Measurements from ENCODE around the gene GAS1.

The GAS1 gene, protein sequence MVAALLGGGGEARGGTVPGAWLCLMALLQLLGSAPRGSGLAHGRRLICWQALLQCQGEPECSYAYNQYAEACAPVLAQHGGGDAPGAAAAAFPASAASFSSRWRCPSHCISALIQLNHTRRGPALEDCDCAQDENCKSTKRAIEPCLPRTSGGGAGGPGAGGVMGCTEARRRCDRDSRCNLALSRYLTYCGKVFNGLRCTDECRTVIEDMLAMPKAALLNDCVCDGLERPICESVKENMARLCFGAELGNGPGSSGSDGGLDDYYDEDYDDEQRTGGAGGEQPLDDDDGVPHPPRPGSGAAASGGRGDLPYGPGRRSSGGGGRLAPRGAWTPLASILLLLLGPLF

DNA sequence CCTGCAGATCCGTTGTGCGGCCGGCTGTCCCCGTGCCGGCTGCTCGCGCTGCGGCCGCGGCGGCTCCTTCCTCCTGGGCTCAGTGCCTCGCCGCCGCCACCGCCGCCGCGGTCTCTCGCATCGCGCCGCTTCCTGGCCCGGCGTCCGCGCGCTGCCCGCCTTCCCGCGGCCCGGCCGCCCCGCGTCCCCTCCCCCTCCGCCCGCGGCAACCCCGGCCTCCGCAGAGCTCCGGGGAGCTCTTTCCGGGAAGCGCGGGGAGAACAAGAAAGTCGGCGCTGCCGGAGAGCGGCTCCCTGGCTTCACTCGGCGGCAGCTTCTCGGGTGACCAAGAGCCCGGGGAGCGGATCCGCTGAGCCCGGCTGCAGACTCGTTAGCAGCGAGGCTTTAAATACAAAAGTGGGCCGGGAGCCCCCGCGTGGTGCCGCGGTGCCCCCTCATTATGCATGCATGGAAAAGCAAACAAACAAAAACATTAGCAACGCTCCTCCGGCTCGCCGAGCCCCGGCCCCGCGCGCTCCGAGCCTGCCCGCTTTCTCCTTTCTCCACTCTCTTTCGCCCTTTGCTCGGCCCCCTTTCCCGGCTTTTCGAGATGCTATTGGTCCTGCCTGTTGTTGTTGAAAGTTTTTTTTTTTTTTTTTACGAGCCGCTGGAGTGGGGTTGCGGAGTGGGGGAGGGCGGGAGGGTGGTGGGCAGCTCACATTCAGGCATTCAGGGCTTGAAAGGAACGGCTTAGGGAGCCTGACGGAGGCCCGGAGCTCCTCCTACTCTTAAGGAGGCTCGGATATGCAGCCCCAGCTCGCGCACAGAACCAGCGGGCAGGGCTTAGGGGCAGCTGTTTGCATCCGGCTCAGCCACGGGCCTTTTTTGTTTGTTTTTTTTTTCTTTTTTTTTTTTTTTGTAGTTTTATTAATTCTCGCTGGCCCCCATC lies at the start of gene GAS1:
Gene GAS1, minus strand, starts transcription at position 361 of the 928 bp plus-strand sequence. CDS start 727 bp downstream, outside the sequence.
- DNase-seq (ENCODE audit: low read depth, low spot score), result peak; percentile 87

DNA sequence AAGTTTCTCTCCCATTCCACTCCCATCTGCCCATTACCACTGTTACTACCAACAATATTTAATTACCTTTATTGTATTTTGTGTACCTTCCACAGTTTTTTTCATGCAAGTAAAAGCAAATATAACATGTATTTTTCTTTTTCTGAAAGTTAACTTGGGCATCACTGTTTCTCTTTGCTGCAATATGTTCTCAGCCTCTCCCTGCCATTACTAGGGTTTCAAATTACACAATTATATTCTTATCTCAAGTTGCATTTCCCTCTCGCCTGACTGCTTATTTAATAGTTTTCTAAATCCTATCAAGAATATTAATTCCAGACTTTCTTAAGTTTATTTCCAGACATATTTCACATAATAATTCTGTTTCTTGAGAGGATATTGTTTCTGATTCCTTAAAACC lies 46.9 kb upstream of the GAS1 start:
- no peak for DNase-seq (ENCODE audit: low read depth, low spot score)

DNA sequence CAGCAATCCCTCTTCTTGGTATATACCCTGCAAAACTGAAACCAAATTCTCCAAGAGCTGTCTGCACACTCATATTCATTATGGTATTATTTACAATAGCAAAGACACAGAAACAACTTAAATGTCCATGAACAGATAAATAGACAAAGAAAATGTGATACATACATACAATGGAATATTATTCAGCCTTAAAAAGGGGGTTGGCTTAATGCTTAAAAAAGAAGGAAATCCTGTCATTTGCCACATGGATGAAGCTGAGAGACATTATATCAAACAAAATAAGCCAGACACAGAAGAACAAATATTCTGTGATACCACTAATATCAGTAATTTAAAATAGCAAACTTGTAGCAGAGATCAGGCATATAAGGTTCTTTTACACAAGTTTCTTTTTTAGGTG lies 46.5 kb upstream of the GAS1 start:
- no peak for DNase-seq (ENCODE audit: low read depth, low spot score)

DNA sequence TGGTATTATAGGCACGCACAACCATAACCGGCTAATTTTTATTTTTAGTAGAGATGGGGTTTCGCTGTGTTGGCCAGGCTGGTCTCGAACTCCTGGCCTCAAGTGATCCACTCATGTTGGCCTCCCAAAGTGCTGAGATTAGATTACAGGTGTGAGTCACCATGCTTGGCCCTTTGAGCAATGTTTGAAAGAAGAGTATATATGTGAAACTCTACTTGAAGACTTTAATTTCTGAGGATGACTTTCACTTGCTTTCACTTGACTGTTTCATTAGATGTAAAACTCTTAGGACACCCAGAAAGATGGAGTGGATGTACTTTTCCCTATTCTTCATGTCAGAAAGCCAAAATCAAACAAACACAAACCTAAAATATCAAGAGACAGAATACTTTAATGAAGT lies 43.8 kb upstream of the GAS1 start:
- no peak for DNase-seq (ENCODE audit: low read depth, low spot score)

DNA sequence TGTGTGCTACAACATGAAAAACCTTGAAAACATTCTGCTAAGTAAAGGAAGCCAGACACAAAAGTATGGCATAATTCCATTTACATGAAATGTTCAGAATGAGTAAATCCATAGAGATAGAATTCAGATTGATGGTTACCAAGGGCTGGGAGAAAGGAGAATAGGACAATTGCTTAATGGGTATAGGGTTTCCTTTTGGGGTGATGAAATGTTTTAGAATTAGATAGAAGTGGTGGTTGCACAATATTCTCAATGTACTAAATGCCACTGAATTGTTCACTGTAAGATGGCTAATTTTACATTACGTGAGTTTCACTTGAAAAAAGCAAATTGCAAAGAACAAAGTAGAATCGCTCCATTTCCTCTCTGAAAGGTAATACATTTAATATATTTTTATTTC lies 43.0 kb upstream of the GAS1 start:
- DNase-seq (ENCODE audit: low read depth, low spot score), result no peak

DNA sequence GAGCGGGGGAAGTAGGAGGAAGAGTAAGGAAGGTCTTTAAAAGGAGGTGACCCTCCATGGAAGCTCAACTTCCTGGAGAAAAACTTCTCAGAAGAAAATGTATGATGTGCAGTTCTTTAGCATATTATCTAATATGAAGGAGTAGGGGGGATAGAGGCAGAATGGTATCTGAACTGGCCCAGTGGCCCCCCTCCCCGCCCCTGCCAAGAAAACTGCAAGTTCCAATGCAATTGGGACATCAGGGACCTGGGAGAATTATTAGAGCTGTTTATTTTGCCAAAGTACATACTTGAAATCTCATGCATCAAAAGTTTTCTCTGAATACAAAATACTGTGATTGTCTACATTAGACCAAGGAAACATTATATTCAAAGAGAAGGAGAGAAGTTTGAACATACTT lies 40.6 kb upstream of the GAS1 start:
- DNase-seq (ENCODE audit: low read depth, low spot score), result no peak

DNA sequence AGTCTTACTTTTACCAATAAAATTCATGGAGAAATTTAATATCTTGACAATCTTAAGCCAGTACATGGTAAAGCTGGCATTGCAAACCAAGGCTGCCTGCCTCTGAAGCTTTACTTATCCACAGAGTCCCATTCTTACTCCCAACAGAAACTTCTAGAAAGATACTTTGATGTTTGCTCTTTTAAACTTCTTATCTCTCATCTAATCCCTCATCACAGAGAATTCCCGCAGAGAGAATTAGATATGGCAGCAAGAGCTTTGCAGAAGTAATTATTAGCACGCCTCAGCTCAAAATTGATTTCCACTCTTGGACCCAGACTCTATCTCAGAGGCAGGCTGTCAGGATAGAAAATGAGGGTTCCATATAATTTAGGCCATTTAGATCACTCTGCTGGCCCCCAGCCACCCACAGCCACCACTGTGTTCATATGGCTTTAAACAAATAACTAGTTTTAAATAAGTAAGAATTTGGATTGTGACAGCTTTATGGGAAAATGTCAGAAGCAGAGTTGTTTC lies 37.9 kb upstream of the GAS1 start:
- no peak for DNase-seq (ENCODE audit: low read depth, low spot score)

DNA sequence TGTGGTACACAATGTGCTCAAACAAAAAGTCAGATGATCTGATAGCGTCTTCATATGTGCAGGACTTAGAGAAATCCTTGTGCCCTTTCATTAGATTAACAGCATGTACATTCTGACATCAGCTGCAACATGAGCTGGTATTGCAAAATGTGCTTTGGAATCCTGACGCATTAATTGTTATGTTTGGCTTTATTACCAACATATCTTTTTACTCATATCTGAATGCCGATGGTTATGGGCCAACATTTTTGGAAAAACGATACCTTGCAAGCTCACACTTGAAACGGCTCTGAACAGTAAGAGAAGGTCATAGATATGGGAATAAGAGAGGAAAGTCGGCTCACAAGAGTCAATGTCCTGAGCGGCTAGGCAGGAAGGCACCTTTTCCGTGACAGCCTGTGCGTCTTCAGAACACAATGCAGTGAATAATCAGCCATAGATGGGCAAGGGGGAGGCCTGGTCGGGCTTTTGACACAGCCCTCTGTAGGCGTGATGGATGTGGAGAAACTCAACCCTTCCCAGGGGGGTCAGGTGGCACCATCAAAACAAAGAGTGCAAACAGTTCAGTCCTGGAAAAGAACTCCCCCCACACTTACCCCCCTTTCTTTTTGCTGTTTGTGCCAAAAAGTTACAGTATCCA lies 36.4 kb upstream of the GAS1 start:
- DNase-seq (ENCODE audit: low read depth, low spot score), result no peak

DNA sequence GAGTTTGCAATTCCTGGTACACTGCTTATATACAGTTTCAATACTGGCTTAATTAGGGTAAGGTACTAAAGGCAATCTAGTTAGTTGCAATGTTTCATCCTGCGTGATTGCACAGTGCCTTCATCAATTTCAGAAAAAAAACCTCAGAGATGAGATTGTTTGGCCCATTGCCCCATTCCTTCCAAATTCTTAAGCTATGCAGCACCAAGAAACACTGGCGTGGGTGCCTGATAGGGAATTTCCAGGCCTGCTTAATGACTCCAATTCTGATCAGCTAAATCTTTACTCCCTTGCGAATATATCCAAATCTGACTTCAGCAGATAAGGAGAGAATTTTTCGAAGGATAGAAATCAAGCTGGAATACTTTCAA lies 35.9 kb upstream of the GAS1 start:
- no peak for DNase-seq (ENCODE audit: low read depth, low spot score)

DNA sequence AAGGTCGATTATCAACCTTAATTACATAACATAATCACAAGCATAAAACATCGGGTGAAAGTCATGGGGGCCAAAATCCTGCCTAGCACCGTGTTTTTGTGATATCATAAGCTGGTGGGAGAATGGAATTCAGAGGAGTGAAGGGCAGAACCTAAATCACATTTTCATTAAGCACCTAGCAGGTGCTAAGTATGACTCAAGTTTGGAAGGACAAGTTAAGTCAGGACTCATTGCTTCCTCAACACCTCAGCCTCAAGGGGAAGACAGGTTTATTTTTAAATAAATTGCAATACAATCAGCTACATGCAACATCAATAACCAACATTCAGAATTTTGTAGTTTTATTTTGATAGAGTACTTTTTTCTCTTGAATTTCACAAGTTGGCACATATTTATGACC lies 33.5 kb upstream of the GAS1 start:
- DNase-seq (ENCODE audit: low read depth, low spot score), result no peak

DNA sequence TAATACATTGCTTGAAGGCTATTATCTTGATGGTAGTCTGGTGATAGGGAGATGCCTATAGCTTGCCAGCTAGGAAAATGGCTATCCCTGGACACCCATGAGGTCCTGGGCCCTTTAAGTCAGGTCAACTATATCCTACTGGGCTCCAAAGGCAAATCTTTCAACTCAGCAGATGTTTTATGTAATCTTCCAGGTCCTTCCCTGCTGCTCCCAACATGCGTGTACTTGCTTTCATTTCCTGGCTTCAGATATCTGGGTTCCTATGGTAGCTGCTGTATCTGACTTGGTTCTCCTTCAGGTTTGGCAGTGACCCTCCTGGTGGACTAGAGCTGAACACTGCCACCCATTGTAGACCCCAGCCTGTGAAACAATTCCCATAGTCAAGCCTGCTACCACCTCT lies 32.4 kb upstream of the GAS1 start:
- DNase-seq (ENCODE audit: low read depth, low spot score), result no peak

DNA sequence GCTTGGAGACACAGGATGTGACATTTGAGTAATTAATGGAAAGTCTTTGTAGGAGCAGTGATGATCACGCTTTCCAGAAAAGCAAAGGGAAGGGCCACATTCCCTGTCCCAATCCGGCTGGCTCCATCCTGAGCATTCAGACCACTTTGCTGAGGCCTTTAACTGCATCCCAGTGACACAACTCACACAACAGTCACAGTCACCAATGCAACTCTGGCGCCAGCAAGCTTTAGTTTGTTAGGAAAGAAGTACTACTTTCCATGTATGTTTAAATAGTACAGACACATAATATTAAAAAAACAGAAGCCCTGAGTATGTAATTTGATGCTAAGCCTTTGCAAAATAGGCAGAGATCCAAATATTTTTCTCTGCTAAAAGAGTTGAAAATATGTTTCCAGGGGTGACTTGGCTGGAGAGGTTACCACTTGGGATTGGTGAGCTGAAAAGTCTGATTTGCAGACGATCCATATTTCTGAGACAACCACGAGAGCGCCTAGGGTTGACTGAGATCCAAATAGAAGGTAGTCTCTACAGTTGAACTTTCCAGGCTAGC lies 31.7 kb upstream of the GAS1 start:
- DNase-seq (ENCODE audit: low read depth, low spot score), result no peak

DNA sequence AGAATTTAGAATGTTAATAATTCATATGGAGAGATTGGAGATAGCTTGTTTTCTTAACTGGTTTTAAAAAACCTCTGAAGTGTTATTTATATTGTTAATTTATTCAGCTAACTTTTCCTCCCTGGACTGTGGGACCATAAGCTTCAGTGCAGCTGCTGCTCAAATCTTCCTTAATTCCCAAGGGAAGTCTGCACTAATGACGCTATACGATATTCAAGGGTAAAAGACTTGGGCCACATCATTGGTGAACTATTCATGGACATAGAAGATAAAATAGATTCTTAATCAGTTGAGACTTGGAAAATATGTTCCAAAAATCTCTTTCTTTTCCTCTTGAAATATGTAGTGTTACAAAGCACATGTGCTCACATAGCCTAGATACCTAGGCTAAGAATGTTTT lies 31.1 kb upstream of the GAS1 start:
- DNase-seq (ENCODE audit: low read depth, low spot score), result no peak

DNA sequence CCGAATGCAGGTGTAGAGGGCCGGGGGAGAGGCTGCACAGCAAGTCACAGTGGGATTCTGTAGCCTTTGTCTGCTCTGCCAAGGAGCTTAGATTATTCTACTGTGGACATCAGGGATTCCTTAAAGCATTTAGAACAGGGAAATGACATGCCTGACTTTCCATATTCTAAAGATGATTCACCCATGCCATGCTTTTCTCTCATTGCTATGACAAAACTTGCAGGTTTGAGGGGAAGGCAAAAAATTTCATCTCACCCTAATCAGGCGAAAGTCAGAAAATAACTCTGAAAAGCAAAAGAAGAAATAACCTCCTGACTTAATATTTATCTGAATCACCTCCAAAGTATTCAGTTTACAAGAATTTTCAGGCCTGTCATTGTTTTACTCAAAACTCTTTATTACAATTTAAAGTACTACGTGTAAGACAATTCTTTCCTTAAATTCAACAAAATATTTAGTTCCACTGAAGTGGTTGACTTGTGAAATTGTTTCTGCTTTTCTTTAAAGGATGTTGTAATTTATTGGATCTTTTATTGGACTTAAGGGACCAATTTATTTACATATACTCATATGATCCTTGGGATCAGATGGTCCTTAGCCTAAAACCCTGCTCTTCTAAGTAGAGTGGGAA lies 30.0 kb upstream of the GAS1 start:
- DNase-seq (ENCODE audit: low read depth, low spot score), result no peak

DNA sequence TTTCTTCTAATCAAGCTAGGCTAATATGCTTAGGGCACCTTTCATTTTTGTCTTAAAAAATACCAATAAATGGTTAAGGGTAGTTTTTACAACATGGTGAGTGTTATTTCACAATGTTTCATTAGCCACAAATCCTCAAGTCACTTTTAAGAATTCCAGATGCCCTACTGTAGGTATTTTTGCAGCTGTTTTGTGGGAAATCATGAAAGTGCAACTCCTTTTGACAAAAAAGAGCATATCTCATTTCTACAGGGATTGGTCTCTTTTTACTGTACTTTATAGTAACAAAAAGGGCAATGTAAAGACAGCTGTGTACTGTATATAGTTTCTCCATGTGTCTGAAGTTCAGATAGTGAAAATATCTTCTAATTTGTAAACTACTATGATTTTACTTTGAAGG lies 28.3 kb upstream of the GAS1 start:
- DNase-seq (ENCODE audit: low read depth, low spot score), result no peak

DNA sequence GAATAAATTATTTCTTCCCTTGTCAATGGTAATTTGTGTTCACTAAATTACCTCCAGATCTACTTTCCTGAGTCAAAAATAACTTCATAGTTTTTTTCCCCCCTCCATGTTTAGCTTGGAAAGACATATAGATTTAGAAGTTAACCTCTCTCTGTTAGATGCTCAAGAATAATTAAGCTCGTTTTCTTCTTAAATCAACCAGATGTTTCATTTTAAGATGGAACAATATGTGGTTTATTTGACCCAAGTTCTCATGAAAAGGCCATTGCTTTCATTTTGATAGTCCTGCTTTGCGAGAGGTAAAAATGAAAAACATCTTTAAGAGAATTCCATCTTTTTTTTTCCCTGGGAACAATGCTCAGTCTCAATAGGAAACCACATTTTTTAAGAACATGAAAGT lies 27.7 kb upstream of the GAS1 start:
- DNase-seq (ENCODE audit: low read depth, low spot score), result no peak

DNA sequence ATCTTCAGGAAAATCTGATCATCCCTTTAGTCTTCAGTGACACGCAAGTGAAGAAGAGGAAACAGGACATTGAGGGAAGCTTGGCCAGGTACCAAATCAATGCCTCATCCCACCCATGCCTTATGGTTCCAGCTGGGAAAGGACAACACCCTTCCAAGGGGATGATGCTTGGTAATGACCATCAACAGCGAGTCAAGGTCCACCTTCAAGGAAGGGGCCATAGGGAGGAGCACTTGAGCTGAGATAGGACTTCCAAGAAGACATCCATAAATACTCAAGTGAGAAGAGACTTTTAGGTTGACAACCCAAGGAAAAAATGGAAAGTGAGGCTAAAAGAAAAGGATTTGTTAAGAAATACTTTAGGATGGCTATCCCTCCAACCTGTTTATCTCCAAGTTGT lies 27.1 kb upstream of the GAS1 start:
- no peak for DNase-seq (ENCODE audit: low read depth, low spot score)

DNA sequence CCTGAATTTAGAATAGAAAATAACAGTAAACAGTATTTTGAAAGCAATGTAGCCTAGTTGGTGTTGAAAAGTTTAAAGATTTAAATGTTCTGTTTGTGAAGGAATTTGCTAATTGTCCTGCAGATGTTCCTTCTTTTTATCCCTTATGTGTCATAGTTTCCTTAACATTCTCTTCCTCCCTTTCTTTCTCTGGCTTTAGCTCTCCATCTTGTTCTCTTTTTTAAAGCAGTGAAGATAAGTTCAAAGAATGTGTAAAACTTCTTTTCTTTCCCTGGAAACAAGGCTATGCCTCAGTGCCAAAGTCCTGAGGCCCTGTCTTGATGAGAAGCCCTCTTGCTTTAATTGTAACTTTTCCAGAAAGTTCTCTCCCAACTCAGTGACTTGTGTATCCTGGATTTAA lies 24.4 kb upstream of the GAS1 start:
- DNase-seq (ENCODE audit: low read depth, low spot score), result no peak

DNA sequence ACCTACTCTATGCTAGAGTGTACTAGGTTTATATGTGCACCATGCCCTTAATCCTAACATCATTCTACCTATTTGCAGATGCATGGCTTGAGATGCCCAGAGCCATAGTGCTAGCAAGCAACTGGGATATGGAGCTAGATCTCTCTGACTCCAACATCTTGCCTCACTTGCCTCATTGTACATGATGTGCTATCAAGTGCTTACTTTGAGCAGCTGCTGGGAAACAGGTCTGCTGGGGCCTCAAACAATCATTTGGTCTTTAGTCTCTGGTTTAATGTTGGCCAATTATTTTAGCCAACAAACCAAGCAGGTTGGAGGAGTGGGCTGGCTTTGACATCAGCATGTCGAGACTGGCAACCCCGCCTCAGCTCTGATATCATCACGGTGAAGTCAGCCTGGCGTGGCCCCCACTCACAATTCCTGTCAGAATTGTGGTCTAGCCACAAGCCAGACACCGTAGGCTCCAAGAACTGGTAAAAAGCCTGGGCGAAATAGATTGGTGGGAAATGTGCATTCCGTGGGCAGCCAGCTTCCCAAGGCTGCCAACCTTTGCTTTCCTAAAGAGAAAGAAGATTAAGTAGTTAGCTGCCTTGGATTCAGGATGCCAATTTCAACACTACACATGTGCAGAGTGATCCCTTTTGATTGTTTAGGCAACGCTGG lies 21.1 kb upstream of the GAS1 start:
- DNase-seq (ENCODE audit: low read depth, low spot score), result no peak

DNA sequence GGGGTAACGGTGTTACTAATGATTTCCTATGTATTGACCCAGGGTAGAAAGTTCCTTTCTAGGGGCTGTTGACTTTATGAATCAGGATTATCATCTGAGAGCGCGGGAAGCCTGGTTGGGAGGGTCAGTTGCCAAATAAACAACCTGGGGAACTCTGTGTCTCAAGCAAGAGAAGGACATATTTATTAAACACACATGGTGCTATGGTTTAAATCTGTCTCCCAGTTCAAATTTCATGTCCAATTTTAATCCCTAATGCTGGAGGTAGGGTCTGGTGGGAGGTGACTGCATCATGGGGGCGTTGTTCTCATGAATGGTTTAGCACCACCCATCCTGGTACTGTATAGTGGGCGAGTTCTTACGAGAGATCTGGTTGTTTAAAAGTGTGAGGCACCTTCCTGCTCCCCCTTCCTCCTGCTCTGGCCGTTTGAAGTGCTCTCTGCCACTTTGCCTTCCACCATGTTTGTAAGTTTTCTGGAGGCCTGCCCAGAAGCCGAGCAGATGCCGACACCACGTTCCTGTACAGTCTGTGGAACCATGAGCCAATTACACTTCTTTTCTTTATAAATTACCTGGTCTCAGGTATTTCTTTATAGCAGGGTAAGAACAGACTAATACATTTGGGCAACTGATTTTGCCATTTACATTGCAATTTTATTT lies 19.7 kb upstream of the GAS1 start:
- DNase-seq (ENCODE audit: low read depth, low spot score), result no peak
